CD14-positive monocyte (primary cell): Measurements from ENCODE around the gene MPV17L2. TPM values are rescaled to one million over a fixed set of nuclear protein-coding genes. Genes with fewer than 3 reads are reported as not detected.

Experiments used
- DNase-seq, 3 donors: peaks; one replicate each; pipeline ENCODE4 v3.0.0-alpha.2; 2011 to 2022
- H2AFZ ChIP-seq: 2 replicates; pipeline ENCODE4 v1.6.0; 2012; ENCODE audit warnings: mild to moderate bottlenecking, low read depth, low read length, inconsistent platforms; ENCODE audit not compliant: insufficient read depth, poor library complexity, severe bottlenecking
- H3K27ac ChIP-seq, 2 donors: 1 replicate in 1 of 2; 2 replicates in 1 of 2; pipeline ENCODE4 v1.5.1; 2012 to 2013; ENCODE audit warnings: low read length in 2 of 2, control low read depth in 1 of 2, inconsistent platforms in 1 of 2, low read depth in 1 of 2, mild to moderate bottlenecking in 1 of 2
- H3K27me3 ChIP-seq, 2 donors: one replicate each; pipeline versions ENCODE4 v1.6.0 to v1.6.1; 2011 to 2013; ENCODE audit warnings: low read length in 2 of 2; ENCODE audit not compliant: control insufficient read depth in 2 of 2, insufficient read depth in 2 of 2
- H3K36me3 ChIP-seq, 2 donors: replicated peaks in 1 of 2; 1 replicate in 1 of 2; 2 replicates in 1 of 2; pipeline versions ENCODE4 v1.5.1 to v1.6.1; 2012 to 2013; ENCODE audit warnings: low read length in 2 of 2, control low read depth in 1 of 2, inconsistent platforms in 1 of 2, mild to moderate bottlenecking in 1 of 2; ENCODE audit not compliant: insufficient read depth in 2 of 2, control insufficient read depth in 1 of 2
- H3K4me1 ChIP-seq, 2 donors: 1 replicate in 1 of 2; 2 replicates in 1 of 2; pipeline versions ENCODE4 v1.5.1 to v1.6.1; 2012 to 2013; ENCODE audit warnings: low read length in 2 of 2, control low read depth in 1 of 2, inconsistent platforms in 1 of 2, mild to moderate bottlenecking in 1 of 2, moderate library complexity in 1 of 2; ENCODE audit not compliant: insufficient read depth in 2 of 2, control insufficient read depth in 1 of 2
- H3K4me2 ChIP-seq: replicated peaks from 2 replicates; pipeline ENCODE3; 2012; ENCODE audit warnings: low read length, moderate library complexity, mild to moderate bottlenecking; ENCODE audit not compliant: poor library complexity, severe bottlenecking; ENCODE audit errors: extremely low read depth
- H3K4me3 ChIP-seq, 3 experiments: fragments of 200-600 bp in 1 of 3; sonication (generic) in 1 of 3; replicated peaks in 1 of 3; 1 replicate in 2 of 3; 2 replicates in 1 of 3; pipeline ENCODE4 v1.5.1; 2011 to 2013; ENCODE audit warnings: low read length in 3 of 3, mild to moderate bottlenecking in 3 of 3, control low read depth in 2 of 3, low read depth in 2 of 3, inconsistent platforms in 1 of 3, moderate library complexity in 1 of 3
- H3K79me2 ChIP-seq: 2 replicates; pipeline ENCODE4 v1.6.0; 2012; ENCODE audit warnings: mild to moderate bottlenecking, control low read depth, inconsistent platforms, low read length, moderate library complexity; ENCODE audit not compliant: insufficient read depth
- H3K9ac ChIP-seq: 2 replicates; pipeline ENCODE4 v1.6.0; 2017; ENCODE audit warnings: low read length, mild to moderate bottlenecking; ENCODE audit not compliant: insufficient read depth, poor library complexity, severe bottlenecking
- H3K9me3 ChIP-seq, 2 donors: replicated peaks in 1 of 2; 1 replicate in 1 of 2; 2 replicates in 1 of 2; pipeline versions ENCODE4 v1.5.1 to v1.6.1; 2012 to 2013; ENCODE audit warnings: low read length in 2 of 2, control low read depth in 1 of 2; ENCODE audit not compliant: control insufficient read depth in 1 of 2, insufficient read depth in 1 of 2
- H4K20me1 ChIP-seq: 2 replicates; pipeline ENCODE4 v1.6.0; 2012; ENCODE audit warnings: mild to moderate bottlenecking, low read length, control low read depth, moderate library complexity; ENCODE audit not compliant: insufficient read depth
- H3K27ac Mint-ChIP-seq, 7 donors: one replicate each; pipeline ENCODE4 v1.8.0; 2020; ENCODE audit warnings: mild to moderate bottlenecking in 7 of 7, mixed read lengths in 7 of 7, moderate library complexity in 6 of 7, inconsistent platforms in 2 of 7
- H3K27me3 Mint-ChIP-seq, 3 donors: one replicate each; pipeline ENCODE4 v1.8.0; 2021 to 2022; ENCODE audit warnings: low read depth in 3 of 3, mild to moderate bottlenecking in 3 of 3, mixed read lengths in 3 of 3, moderate library complexity in 3 of 3, inconsistent platforms in 1 of 3
- H3K36me3 Mint-ChIP-seq, 2 donors: one replicate each; pipeline ENCODE4 v1.8.0; 2020; ENCODE audit warnings: mixed read lengths in 2 of 2, inconsistent platforms in 1 of 2, mild to moderate bottlenecking in 1 of 2
- H3K4me1 Mint-ChIP-seq: one replicate; pipeline ENCODE4 v1.8.0; 2020; ENCODE audit warnings: mild to moderate bottlenecking, mixed read lengths
- H3K4me3 Mint-ChIP-seq, 2 donors: one replicate each; pipeline ENCODE4 v1.8.0; 2020; ENCODE audit warnings: mild to moderate bottlenecking in 2 of 2, mixed read lengths in 2 of 2, moderate library complexity in 1 of 2
- H3K9me3 Mint-ChIP-seq, 7 donors: one replicate each; pipeline ENCODE4 v1.8.0; 2020 to 2022; ENCODE audit warnings: mixed read lengths in 7 of 7, mild to moderate bottlenecking in 6 of 7, moderate library complexity in 6 of 7, inconsistent platforms in 2 of 7
- CTCF ChIP-seq: fragments of 200-600 bp; IDR thresholded peaks from one replicate; pipeline ENCODE4 v1.8.0; 2022; ENCODE audit warnings: antibody characterized with exemption, mild to moderate bottlenecking
- WGBS: methylation state at CpG from one replicate; pipeline ENCODE4 v1.1.5; 2013; ENCODE audit warnings: missing lambda C conversion rate; ENCODE audit not compliant: insufficient coverage; 5-methylcytosine and 5-hydroxymethylcytosine counted together
- intact Hi-C, 2 donors: fragments of 100-400 bp; cut with micrococcal nuclease; formaldehyde crosslinking; loops; one replicate each; pipeline versions ENCODE4 v1.15.0 to v1.15.1; 2023
- polyA plus RNA-seq, 3 donors: library from polyadenylated mRNA; depleted of rRNA in 1 of 3; unstranded in 2 of 3; stranded (reverse) in 1 of 3; fragments of 300-500 nt in 2 of 3; fragments of >200 nt in 1 of 3; fragmentation: Illumina TruSeq in 2 of 3; gene quantifications; 1 replicate in 2 of 3; 2 replicates in 1 of 3; pipeline ENCODE4 v1.2.3, GENCODE V29; 2012 to 2021
- small RNA-seq: library from RNA; depleted of rRNA; stranded (forward); fragments of <200 nt; gene quantifications from one replicate; pipeline ENCODE3, GENCODE V24; 2012; ENCODE audit warnings: low read depth; ENCODE audit not compliant: insufficient read length

MPV17L2 gene
- polyA plus RNA-seq, 3 donors, result 14.3 to 20.2 (median 15.0) TPM

- peaks cover 0 to 2% of the 10 kb centered on the region in 2 donors for H3K27me3 ChIP-seq
- H3K27me3 Mint-ChIP-seq, result peaks cover 11 to 20% (median 12%) of the 10 kb centered on the region in 3 donors
- intact Hi-C loops, result no loop called here
- no peaks in the 10 kb centered on the region for H3K9me3 Mint-ChIP-seq
- no peak overlapping the region for H3K4me2 ChIP-seq
- no peak overlapping the region for H2AFZ ChIP-seq
- no peaks in the 10 kb centered on the region for H3K4me1 Mint-ChIP-seq
- no peak for TF ChIP-seq CTCF
- H3K4me3 ChIP-seq, result no peak overlapping the region
- H3K9me3 ChIP-seq, result no peaks in the 10 kb centered on the region
- H3K27ac Mint-ChIP-seq, result no peak overlapping the region
- WGBS, result 94% methylated on average over 6 of the region's 7 CpGs
- no peak overlapping the region for H3K4me3 Mint-ChIP-seq
- no peak for DNase-seq
- no peak overlapping the region for H3K27ac ChIP-seq
- H4K20me1 ChIP-seq, result no peaks in the 10 kb centered on the region
- no peaks in the 10 kb centered on the region for H3K36me3 ChIP-seq
- H3K9ac ChIP-seq, result no peak overlapping the region
- H3K36me3 Mint-ChIP-seq, result no peaks in the 10 kb centered on the region
- no peaks in the 10 kb centered on the region for H3K79me2 ChIP-seq
- H3K4me1 ChIP-seq, result no peaks in the 10 kb centered on the region
These were observed 52.3 kb downstream of the MPV17L2 start for GRCh38 chr19:18245297-18245696.

Small RNA genes within 50 kb of the gene (small RNA-seq; reads per million reads assigned to genes)
- gene IFI30, result 1.7 reads per million

Other genes with a start within 250 kb of the MPV17L2 start
- gene KCNN1, start 226.1 kb upstream of the MPV17L2 start, polyA plus RNA-seq, result not detected
- 10 to 100 TPM; 13.8 to 99.8 (median 23.9) TPM for gene ARRDC2, start 185.0 kb upstream of the MPV17L2 start, polyA plus RNA-seq
- gene IL12RB1, start 106.3 kb upstream of the MPV17L2 start, polyA plus RNA-seq, result 10 to 100 TPM in 1 of 3 donors, 1 to 10 TPM in 2; 7.8 to 17.5 (median 7.9) TPM
- 10 to 100 TPM in 2 of 3 donors, 1 to 10 TPM in 1; 6.8 to 34.0 (median 12.4) TPM for gene MAST3, start 95.4 kb upstream of the MPV17L2 start, polyA plus RNA-seq
- gene PIK3R2, start 40.1 kb upstream of the MPV17L2 start, polyA plus RNA-seq, result 1 to 10 TPM in 2 of 3 donors, under 1 TPM in 1; 0.99 to 7.7 (median 2.0) TPM
- gene IFI30, start 19.4 kb upstream of the MPV17L2 start, polyA plus RNA-seq, result 1,000 to 10,000 TPM; 3,608 to 6,022 (median 4,550) TPM
- 1 to 10 TPM in 1 of 3 donors, under 1 TPM in 2; 0.55 to 8.7 (median 0.56) TPM for gene RAB3A, start 10.8 kb downstream of the MPV17L2 start, polyA plus RNA-seq
- not detected for gene PDE4C, start 33.2 kb downstream of the MPV17L2 start, polyA plus RNA-seq
- gene IQCN, start 81.2 kb downstream of the MPV17L2 start, polyA plus RNA-seq, result 1 to 10 TPM in 1 of 3 donors, not detected in 2; 6.9 TPM
- gene JUND, start 88.4 kb downstream of the MPV17L2 start, polyA plus RNA-seq, result 1,000 to 10,000 TPM in 1 of 3 donors, 10 to 100 TPM in 2; 22.5 to 1,792 (median 86.9) TPM
- gene LSM4, start 129.9 kb downstream of the MPV17L2 start, polyA plus RNA-seq, result 100 to 1,000 TPM in 1 of 3 donors, 10 to 100 TPM in 2; 66.5 to 143 (median 97.0) TPM
- gene PGPEP1, start 147.4 kb downstream of the MPV17L2 start, polyA plus RNA-seq, result 10 to 100 TPM; 10.3 to 25.1 (median 10.3) TPM
- gene GDF15, start 192.9 kb downstream of the MPV17L2 start, polyA plus RNA-seq, result under 1 TPM in 1 of 3 donors, not detected in 2; 0.36 TPM
- 100 to 1,000 TPM; 173 to 581 (median 416) TPM for gene LRRC25, start 204.4 kb downstream of the MPV17L2 start, polyA plus RNA-seq
- gene SSBP4, start 226.2 kb downstream of the MPV17L2 start, polyA plus RNA-seq, result 10 to 100 TPM; 38.5 to 74.5 (median 48.3) TPM
- gene ISYNA1, start 244.9 kb downstream of the MPV17L2 start, polyA plus RNA-seq, result 1 to 10 TPM in 1 of 3 donors, not detected in 2; 3.7 TPM